Peyer's patch (tissue), 4 donors: Measurements from ENCODE around the gene ODC1. TPM values are rescaled to one million over a fixed set of nuclear protein-coding genes. Genes with fewer than 3 reads are reported as not detected.

Source experiments
- DNase-seq, 3 donors: peaks; one replicate each; pipeline ENCODE4 v3.0.0-alpha.2; 2017 to 2019
- H3K27ac ChIP-seq, 4 donors: fragments of 200-600 bp; sonication (generic); one replicate each; pipeline ENCODE4 v1.5.1; 2016 to 2019
- H3K27me3 ChIP-seq, 2 donors: fragments of 200-600 bp; sonication (generic); one replicate each; pipeline ENCODE4 v1.5.1; 2019
- H3K36me3 ChIP-seq, 3 donors: fragments of 200-600 bp; sonication (generic); one replicate each; pipeline ENCODE4 v1.5.1; 2016 to 2019
- H3K4me1 ChIP-seq, 4 donors: fragments of 200-600 bp; sonication (generic); one replicate each; pipeline ENCODE4 v1.5.1; 2016 to 2019
- H3K4me3 ChIP-seq, 4 donors: fragments of 200-600 bp; sonication (generic); 1 replicate in 3 of 4; 2 replicates in 1 of 4; pipeline ENCODE4 v1.5.1; 2016 to 2019; ENCODE audit warnings: mild to moderate bottlenecking in 1 of 4
- H3K9me3 ChIP-seq, 4 donors: fragments of 200-600 bp; sonication (generic); one replicate each; pipeline ENCODE4 v1.5.1; 2016 to 2019; ENCODE audit warnings: mild to moderate bottlenecking in 1 of 4
- CTCF ChIP-seq, 6 experiments: fragments of 450-650 bp in 4 of 6; fragments of 200-600 bp in 2 of 6; sonication (generic) in 1 of 6; IDR thresholded peaks; one replicate each; pipeline ENCODE4 v1.5.1; 2017 to 2019; ENCODE audit warnings: antibody characterized with exemption in 6 of 6, mild to moderate bottlenecking in 3 of 6, moderate library complexity in 1 of 6
- POLR2A ChIP-seq, 2 donors: fragments of 450-650 bp; IDR thresholded peaks; one replicate each; pipeline ENCODE4 v1.5.1; 2017; ENCODE audit warnings: antibody characterized with exemption in 2 of 2, mild to moderate bottlenecking in 2 of 2, moderate library complexity in 2 of 2
- total RNA-seq, 4 donors: library from RNA; depleted of rRNA; stranded (reverse); fragments of >200 nt; gene quantifications; one replicate each; pipeline ENCODE4 v1.1.0, GENCODE V29; 2016

ODC1 gene
- total RNA-seq, result 10 to 100 TPM; 31.5 to 91.6 (median 55.6) TPM

DNA sequence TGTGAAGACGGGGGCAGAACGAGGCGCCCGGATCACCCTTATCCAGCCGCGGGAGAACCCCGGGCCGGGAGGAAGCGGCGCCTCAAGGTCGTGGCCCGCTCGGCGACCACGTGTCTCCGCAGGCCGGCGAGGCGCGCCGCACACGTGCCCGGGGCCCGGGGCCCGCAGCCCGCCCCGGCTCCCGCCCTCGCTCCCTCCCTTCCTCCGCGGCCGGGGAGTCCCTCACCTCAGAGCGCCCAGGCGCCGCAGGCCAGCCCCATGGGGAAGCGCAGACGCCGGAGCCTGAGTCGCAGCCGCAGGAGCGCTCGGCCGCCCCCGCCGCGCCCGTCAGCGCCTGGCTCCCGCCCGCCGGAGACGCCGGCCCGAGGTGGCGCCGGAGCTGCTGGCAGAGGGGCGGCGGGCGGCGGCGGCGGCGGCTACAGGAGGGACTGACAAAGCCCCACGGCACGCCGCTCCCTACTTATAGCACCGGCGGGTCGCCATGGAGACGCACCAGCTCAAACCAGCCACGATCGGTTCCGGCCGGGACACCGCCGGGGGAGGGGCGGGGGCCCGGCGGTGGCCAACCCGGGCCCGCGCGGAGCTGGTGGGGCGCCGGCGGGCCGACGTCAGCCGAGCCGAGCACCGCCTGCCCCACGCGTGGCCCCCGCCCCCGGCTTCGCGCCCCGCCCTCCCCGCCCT is at the start of gene ODC1:
Gene ODC1 (minus strand): TSS at position 433 of the 681 bp plus-strand sequence. CDS start 3,295 bp downstream, outside the sequence.
- peaks cover 0 to 18% (median 0%) of the 10 kb centered on the region in 3 donors for H3K36me3 ChIP-seq
- H3K9me3 ChIP-seq, result no peaks in the 10 kb centered on the region
- H3K27ac ChIP-seq, result peak within 1 kb of the TSS; percentile 92 to 98 (median 96)
- DNase-seq, result peak; percentile 83 to 98 (median 96)
- peak within 1 kb of the TSS; percentile 60 to 85 (median 72) for H3K4me3 ChIP-seq
- TF ChIP-seq CTCF (IDR thresholded peaks at IDR 0.05), result peak in 1 of 6 experiments; percentile 0
- peak in 1 of 2 donors; percentile 90 for TF ChIP-seq POLR2A (IDR thresholded peaks at IDR 0.05)
- peaks cover 0 to 35% (median 22%) of the 10 kb centered on the region in 4 donors for H3K4me1 ChIP-seq
- no peaks in the 10 kb centered on the region for H3K27me3 ChIP-seq

- H3K4me1 ChIP-seq, result peaks cover 0 to 23% (median 5%) of the 10 kb centered on the region in 4 donors
- TF ChIP-seq POLR2A (IDR thresholded peaks at IDR 0.05) (no peak), CTCF (IDR thresholded peaks at IDR 0.05) (no peak)
- H3K27ac ChIP-seq, result peak overlapping the region in 1 of 4 donors; percentile 43
- H3K36me3 ChIP-seq, result no peaks in the 10 kb centered on the region
- no peaks in the 10 kb centered on the region for H3K27me3 ChIP-seq
- no peak overlapping the region for H3K4me3 ChIP-seq
- H3K9me3 ChIP-seq, result no peaks in the 10 kb centered on the region
- peak; percentile 17 to 90 (median 84) for DNase-seq
These were observed 49.7 kb upstream of the ODC1 start for GRCh38 chr2:10497797-10498251.

- no peaks in the 10 kb centered on the region for H3K36me3 ChIP-seq
- TF ChIP-seq POLR2A (IDR thresholded peaks at IDR 0.05) (no peak), CTCF (IDR thresholded peaks at IDR 0.05) (no peak)
- peaks cover 0 to 23% (median 5%) of the 10 kb centered on the region in 4 donors for H3K4me1 ChIP-seq
- H3K27ac ChIP-seq, result no peak overlapping the region
- DNase-seq, result peak in 1 of 3 donors; percentile 29
- H3K4me3 ChIP-seq, result no peak overlapping the region
- no peaks in the 10 kb centered on the region for H3K9me3 ChIP-seq
- no peaks in the 10 kb centered on the region for H3K27me3 ChIP-seq
These were observed 47.8 kb upstream of the ODC1 start for GRCh38 chr2:10495988-10496313.

- peaks cover 0 to 23% (median 6%) of the 10 kb centered on the region in 4 donors for H3K4me1 ChIP-seq
- H3K27me3 ChIP-seq, result no peaks in the 10 kb centered on the region
- H3K9me3 ChIP-seq, result no peaks in the 10 kb centered on the region
- no peaks in the 10 kb centered on the region for H3K36me3 ChIP-seq
- DNase-seq, result peak in 2 of 3 donors; percentile 14 to 43
- H3K27ac ChIP-seq, result no peak overlapping the region
- TF ChIP-seq POLR2A (IDR thresholded peaks at IDR 0.05), result no peak
- no peak for TF ChIP-seq CTCF (IDR thresholded peaks at IDR 0.05)
- no peak overlapping the region for H3K4me3 ChIP-seq
These were observed 47.3 kb upstream of the ODC1 start for GRCh38 chr2:10495311-10495987.

DNA sequence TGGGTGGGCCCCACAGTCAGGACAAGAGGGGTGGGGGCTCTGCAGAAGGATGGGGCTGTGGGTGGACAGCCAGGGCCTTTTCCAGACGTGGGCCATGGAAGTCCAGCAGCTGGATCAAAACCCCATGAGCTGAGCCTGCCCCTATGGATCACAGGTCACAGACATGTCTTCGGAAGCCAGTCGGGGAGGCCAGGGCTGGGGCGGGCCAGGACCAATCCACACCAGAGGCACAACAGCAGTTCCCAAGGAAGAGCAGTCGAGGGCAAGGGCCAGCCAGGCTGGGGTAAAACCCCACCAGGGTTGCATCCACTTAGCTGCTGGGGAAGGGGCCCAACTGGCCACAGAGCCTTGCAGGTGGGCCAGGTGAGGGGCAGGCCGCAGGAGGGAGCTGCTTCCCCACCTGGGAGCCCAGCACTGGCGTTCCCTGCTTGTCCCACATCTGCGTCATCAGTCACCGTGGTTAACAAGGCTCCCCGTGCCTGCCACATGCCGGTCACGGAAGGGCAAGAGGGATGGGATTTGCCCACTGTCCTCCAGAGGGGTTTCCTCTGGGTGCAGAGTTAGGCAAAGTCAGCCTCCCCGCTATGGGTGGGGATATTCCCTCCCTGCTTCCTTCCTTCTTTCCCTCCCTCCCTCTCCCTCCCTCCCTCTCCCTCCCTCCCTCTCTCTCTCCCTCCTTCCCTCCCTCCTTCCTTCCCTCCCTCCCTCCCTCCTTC is 46.4 kb upstream of the ODC1 start:
- Histone ChIP-seq H3K9me3 (no peaks in the 10 kb centered on the region), H3K36me3 (no peaks in the 10 kb centered on the region), H3K27me3 (no peaks in the 10 kb centered on the region), H3K4me3 (no peak overlapping the region), H3K27ac (peak overlapping the region in 1 of 4 donors; percentile 11), H3K4me1 (peaks cover 0 to 31% (median 6%) of the 10 kb centered on the region in 4 donors)
- no peak for TF ChIP-seq CTCF (IDR thresholded peaks at IDR 0.05)
- TF ChIP-seq POLR2A (IDR thresholded peaks at IDR 0.05), result no peak
- DNase-seq, result peak in 2 of 3 donors; percentile 12 to 42
